Vagina (tissue), 2 donors: ENCODE measurements around the gene DDN.

Experiments used
- CTCF ChIP-seq, 3 experiments: fragments of 450-650 bp in 2 of 3; fragments of 200-600 bp in 1 of 3; sonication (generic) in 1 of 3; IDR thresholded peaks; one replicate each; pipeline ENCODE4 v1.5.1; 2017 to 2019; ENCODE audit warnings: antibody characterized with exemption in 3 of 3, mild to moderate bottlenecking in 2 of 3, moderate library complexity in 2 of 3
- POLR2AphosphoS5 ChIP-seq, 2 donors: sonication (generic); formaldehyde crosslinking; IDR thresholded peaks; one replicate each; pipeline ENCODE4 v1.9.0; 2017; ENCODE audit warnings: antibody characterized with exemption in 2 of 2, mild to moderate bottlenecking in 2 of 2, low read depth in 1 of 2; ENCODE audit not compliant: insufficient read depth in 1 of 2

DNA sequence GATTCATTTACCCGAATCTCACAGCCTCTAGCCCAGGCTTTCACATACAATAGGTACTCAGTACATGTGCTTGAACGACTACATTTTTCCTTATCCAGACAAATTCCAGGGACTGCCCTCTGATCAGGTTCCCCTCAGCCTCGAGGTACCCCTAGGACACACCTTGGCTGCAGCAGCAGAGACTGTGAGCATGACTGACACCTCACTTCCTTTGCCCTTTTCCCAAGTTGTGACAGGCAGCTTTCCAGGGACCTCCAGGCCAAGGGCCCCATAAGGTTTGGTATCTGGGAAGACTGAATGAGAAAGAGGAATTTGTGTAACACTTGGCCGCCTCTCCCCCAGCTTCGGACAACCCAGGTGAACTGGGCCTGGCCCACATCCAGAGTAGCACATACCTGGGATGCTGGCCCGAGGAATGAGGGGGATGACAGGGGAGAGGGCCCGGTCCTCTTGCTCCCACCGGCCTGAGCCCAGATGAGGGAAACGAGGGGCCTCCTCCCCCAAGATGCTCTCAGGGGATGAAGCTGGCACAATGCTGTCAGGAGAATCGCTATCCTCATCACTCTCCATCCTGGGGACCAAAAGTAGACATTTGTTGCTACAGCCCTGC, 29.6 kb upstream of the DDN start:
- TF ChIP-seq CTCF (IDR thresholded peaks at IDR 0.05) (no peak), POLR2AphosphoS5 (IDR thresholded peaks at IDR 0.05; ENCODE audit: insufficient read depth in 1 of 2, low read depth in 1 of 2) (no peak)
